ENCODE measurements around the gene ATG4C. TPM values are rescaled to one million over a fixed set of nuclear protein-coding genes. Genes with fewer than 3 reads are reported as not detected.
"Not testable (repeated sequence)": the region's sequence is repeated elsewhere in the genome, so short reads cannot be mapped to it uniquely, and the experiment has no call there.

The ATG4C gene
- total and polyA plus RNA-seq, 2 donors (not counting 3 experiments of a cell fraction or from before 2014, with no cell fraction given) = 2.8 to 11.8 TPM

DNA sequence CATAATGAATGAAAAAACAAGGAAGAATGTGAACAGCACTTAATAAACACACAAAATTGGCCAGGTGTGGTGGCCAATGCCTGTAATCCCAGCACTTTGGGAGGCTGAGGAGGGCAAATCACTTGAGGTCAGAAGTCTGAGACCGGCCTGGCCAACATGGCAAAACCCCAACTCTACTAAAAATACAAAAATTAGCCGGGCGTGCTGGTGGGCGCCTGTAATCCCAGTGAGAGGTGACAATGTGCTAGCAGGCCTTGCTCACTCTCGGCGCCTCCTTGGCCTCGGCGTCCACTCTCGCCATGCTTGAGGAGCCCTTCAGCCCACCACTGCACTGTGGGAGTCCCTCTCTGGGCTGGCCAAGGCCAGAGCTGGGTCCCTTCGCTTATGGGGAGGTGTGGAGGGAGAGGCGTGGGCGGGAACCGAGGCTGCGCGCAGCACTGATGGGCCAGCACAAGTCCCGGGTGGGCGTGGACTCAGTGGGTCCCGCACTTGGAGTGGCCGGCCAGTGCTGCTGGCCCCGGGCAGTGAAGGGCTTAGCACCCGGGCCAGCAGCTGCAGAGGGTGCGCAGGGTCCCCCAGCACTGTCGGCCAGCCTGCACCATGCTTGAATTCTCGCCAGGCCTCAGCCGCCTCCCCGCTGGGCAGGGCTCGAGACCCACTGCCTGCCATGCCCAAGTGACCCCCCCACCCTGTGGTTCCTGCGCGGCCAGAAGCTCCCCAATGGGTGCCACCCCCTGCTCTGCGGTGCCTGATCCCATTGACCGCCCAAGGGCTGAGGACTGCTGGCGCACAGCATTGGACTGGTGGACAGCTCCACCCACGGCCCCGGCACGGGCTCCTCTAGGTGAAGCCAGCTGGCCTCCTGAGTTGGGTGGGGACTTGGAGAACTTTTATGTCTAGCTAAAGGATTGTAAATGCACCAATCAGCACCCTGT lies 30.6 kb upstream of the ATG4C start:
- Histone ChIP-seq H3K27ac (ENCODE audit: insufficient read depth, low read depth, low read length) (no peak overlapping the region), H3K9me1 (replicated peaks; ENCODE audit: control insufficient read depth, extremely low read depth, insufficient read depth, low read length) (no peaks in the 10 kb centered on the region), H3K27me3 (ENCODE audit: control insufficient read depth in 2 of 2, insufficient read depth in 2 of 2, low read length in 2 of 2) (no peaks in the 10 kb centered on the region), H3K79me2 (ENCODE audit: control insufficient read depth, insufficient read depth, low read length) (no peaks in the 10 kb centered on the region), H3K4me1 (ENCODE audit: control insufficient read depth, extremely low read depth, insufficient read depth, low read length) (no peaks in the 10 kb centered on the region), H2AFZ (ENCODE audit: low read depth, low read length) (no peak overlapping the region), H3K36me3 (ENCODE audit: control insufficient read depth in 2 of 2, extremely low read depth in 1 of 2, insufficient read depth in 2 of 2, low read length in 2 of 2) (no peaks in the 10 kb centered on the region), H3K4me2 (ENCODE audit: insufficient read depth, low read length) (no peak overlapping the region), H4K20me1 (replicated peaks; ENCODE audit: control insufficient read depth, extremely low read depth, insufficient read depth, low read length) (no peaks in the 10 kb centered on the region), H3K9me3 (replicated peaks; ENCODE audit: control insufficient read depth, insufficient read depth, low read length) (no peaks in the 10 kb centered on the region), H3K9ac (replicated peaks; ENCODE audit: extremely low read depth, insufficient read depth, low read length) (no peak overlapping the region), H3K4me3 (replicated peaks in 1 of 3; ENCODE audit: insufficient read depth in 1 of 3, low read depth in 1 of 3, low read length in 3 of 3) (no peak overlapping the region)
- no TSS peak for BruUV-seq (replicated peaks)
- ChIA-PET CTCF (interaction anchor here (0.9 to 1.6 kb wide), 5 partner anchors 9 to 246 kb away, joined by 3 to 5 read pairs (median 3); no protein-coding TSS in a partner anchor), POLR2A (no interaction called here)
- FAIRE-seq = no peak
- dilution Hi-C loops (cut with MboI; ENCODE audit: extremely low pct_ligation_motif_present, low sequenced_read_pairs) (no loop called here), intact Hi-C loops (cut with micrococcal nuclease) (no loop called here)
- no peak for DNase-seq (ENCODE audit: low read depth, low spot score)
- TF ChIP-seq FOS (IDR thresholded peaks at IDR 0.05; ENCODE audit: borderline replicate concordance, insufficient read depth, low read length) (no peak), POLR2A (IDR thresholded peaks at IDR 0.05; ENCODE audit: low read depth, low read length) (no peak), GATA2 (IDR thresholded peaks at IDR 0.05; ENCODE audit: insufficient read depth, insufficient read length, low read depth, low read length) (no peak), EZH2 (IDR thresholded peaks at IDR 0.05; ENCODE audit: borderline replicate concordance, low read depth, low read length, severe bottlenecking) (no peak), MYC (IDR thresholded peaks at IDR 0.05; ENCODE audit: low read depth, low read length) (no peak), JUN (IDR thresholded peaks at IDR 0.05; ENCODE audit: borderline replicate concordance, insufficient read depth, insufficient read length, low read depth) (no peak), POLR2AphosphoS5 (IDR thresholded peaks at IDR 0.05; ENCODE audit: insufficient read depth, low read depth, low read length) (no peak)
- TF ChIP-seq, protein P1, sequence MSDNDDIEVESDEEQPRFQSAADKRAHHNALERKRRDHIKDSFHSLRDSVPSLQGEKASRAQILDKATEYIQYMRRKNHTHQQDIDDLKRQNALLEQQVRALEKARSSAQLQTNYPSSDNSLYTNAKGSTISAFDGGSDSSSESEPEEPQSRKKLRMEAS (IDR thresholded peaks at IDR 0.05; ENCODE audit: insufficient read depth, insufficient read length) = no peak
- TF ChIP-seq, protein P2, sequence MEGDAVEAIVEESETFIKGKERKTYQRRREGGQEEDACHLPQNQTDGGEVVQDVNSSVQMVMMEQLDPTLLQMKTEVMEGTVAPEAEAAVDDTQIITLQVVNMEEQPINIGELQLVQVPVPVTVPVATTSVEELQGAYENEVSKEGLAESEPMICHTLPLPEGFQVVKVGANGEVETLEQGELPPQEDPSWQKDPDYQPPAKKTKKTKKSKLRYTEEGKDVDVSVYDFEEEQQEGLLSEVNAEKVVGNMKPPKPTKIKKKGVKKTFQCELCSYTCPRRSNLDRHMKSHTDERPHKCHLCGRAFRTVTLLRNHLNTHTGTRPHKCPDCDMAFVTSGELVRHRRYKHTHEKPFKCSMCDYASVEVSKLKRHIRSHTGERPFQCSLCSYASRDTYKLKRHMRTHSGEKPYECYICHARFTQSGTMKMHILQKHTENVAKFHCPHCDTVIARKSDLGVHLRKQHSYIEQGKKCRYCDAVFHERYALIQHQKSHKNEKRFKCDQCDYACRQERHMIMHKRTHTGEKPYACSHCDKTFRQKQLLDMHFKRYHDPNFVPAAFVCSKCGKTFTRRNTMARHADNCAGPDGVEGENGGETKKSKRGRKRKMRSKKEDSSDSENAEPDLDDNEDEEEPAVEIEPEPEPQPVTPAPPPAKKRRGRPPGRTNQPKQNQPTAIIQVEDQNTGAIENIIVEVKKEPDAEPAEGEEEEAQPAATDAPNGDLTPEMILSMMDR (IDR thresholded peaks at IDR 0.05; ENCODE audit: extremely low read depth in 1 of 2, insufficient read depth in 1 of 2, low read depth in 1 of 2, low read length in 2 of 2) = no peak

DNA sequence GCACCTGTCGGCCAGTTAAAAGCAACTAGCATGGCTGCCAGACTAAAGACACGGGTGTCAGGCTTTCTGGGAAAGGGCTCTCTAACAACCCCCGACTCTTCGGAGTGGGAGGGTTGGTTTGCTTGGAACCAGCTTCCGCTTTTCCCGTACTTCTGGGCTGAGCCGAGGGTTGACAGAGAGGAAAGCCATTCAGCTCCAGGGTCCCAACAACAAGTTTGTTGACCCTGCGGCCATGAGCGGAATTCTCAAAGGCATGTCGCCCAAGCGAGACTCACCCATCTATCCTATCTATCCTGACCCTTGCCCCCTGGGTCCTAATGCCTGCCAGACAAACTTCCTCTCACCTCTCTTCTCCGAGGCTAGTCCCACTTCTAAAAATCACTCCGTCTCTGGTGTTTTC lies 29.0 kb upstream of the ATG4C start:
- CTCF ChIA-PET = interaction anchor here (1.2 to 1.6 kb wide), 3 partner anchors 7 to 225 kb away, joined by 3 to 5 read pairs (median 3); no protein-coding TSS in a partner anchor

More for the DNA sequence above, 29.0 kb upstream of the ATG4C start:
- intact Hi-C loops (cut with micrococcal nuclease); BruUV-seq (replicated peaks); H3K27ac ChIP-seq (ENCODE audit: insufficient read depth, low read depth, low read length); H3K27me3 ChIP-seq (ENCODE audit: control insufficient read depth in 2 of 2, insufficient read depth in 2 of 2, low read length in 2 of 2); H3K4me1 ChIP-seq (ENCODE audit: control insufficient read depth, extremely low read depth, insufficient read depth, low read length); POLR2A ChIA-PET; H3K9me3 ChIP-seq (replicated peaks; ENCODE audit: control insufficient read depth, insufficient read depth, low read length); H3K79me2 ChIP-seq (ENCODE audit: control insufficient read depth, insufficient read depth, low read length); H2AFZ ChIP-seq (ENCODE audit: low read depth, low read length); dilution Hi-C loops (cut with MboI; ENCODE audit: extremely low pct_ligation_motif_present, low sequenced_read_pairs); H3K4me2 ChIP-seq (ENCODE audit: insufficient read depth, low read length); H3K9me1 ChIP-seq (replicated peaks; ENCODE audit: control insufficient read depth, extremely low read depth, insufficient read depth, low read length); FAIRE-seq; H3K4me3 ChIP-seq (replicated peaks in 1 of 3; ENCODE audit: insufficient read depth in 1 of 3, low read depth in 1 of 3, low read length in 3 of 3); H4K20me1 ChIP-seq (replicated peaks; ENCODE audit: control insufficient read depth, extremely low read depth, insufficient read depth, low read length); DNase-seq (ENCODE audit: low read depth, low spot score); H3K36me3 ChIP-seq (ENCODE audit: control insufficient read depth in 2 of 2, extremely low read depth in 1 of 2, insufficient read depth in 2 of 2, low read length in 2 of 2); H3K9ac ChIP-seq (replicated peaks; ENCODE audit: extremely low read depth, insufficient read depth, low read length): not testable (repeated sequence)
